A673 (cell line): Measurements from ENCODE around the gene LDB2. TPM values are rescaled to one million over a fixed set of nuclear protein-coding genes. Genes with fewer than 3 reads are reported as not detected.

Experiments used
- BruUV-seq: library from RNA; stranded (reverse); fragments of 400-500 nt; replicated peaks from 2 replicates; lab custom pipeline; 2021; lab: Mats Ljungman, UMichigan
- CTCF ChIA-PET: fragments of 300-600 bp; sonication (Branson Sonifier 250); formaldehyde crosslinking; loops from one replicate; lab custom pipeline; 2022; ENCODE audit warnings: antibody characterized with exemption; lab: Charles Lee
- POLR2A ChIA-PET: fragments of 300-600 bp; sonication (Branson Sonifier 250); formaldehyde crosslinking; loops from one replicate; lab custom pipeline; 2022; ENCODE audit warnings: antibody characterized with exemption; ENCODE audit not compliant: low non-redundant PET; lab: Charles Lee
- DNase-seq: peaks from one replicate; pipeline ENCODE4 v3.0.0-alpha.2; 2015; ENCODE audit warnings: low spot score
- H3K27ac ChIP-seq: fragments of 200-600 bp; sonication (generic); 2 replicates; pipeline ENCODE4 v1.5.1; 2016; ENCODE audit warnings: mixed run types, low read depth, mild to moderate bottlenecking, mixed read lengths, antibody characterized with exemption, low read length; ENCODE audit not compliant: poor library complexity, severe bottlenecking
- H3K27me3 ChIP-seq: fragments of 200-600 bp; sonication (generic); replicated peaks from 2 replicates; pipeline ENCODE4 v1.6.1; 2017; ENCODE audit warnings: mixed run types, low read depth, mild to moderate bottlenecking, mixed read lengths, antibody characterized with exemption, low read length; ENCODE audit not compliant: insufficient read depth, poor library complexity
- H3K36me3 ChIP-seq: fragments of 200-600 bp; sonication (generic); 2 replicates; pipeline ENCODE4 v1.6.1; 2016; ENCODE audit warnings: mixed run types, mild to moderate bottlenecking, mixed read lengths, antibody characterized with exemption, low read length; ENCODE audit not compliant: insufficient read depth, poor library complexity, severe bottlenecking
- H3K4me1 ChIP-seq: fragments of 200-600 bp; sonication (generic); 2 replicates; pipeline ENCODE4 v1.6.1; 2017; ENCODE audit warnings: mixed run types, mild to moderate bottlenecking, mixed read lengths, antibody characterized with exemption, low read length; ENCODE audit not compliant: insufficient read depth, poor library complexity, severe bottlenecking
- H3K4me3 ChIP-seq: fragments of 200-600 bp; sonication (generic); 2 replicates; pipeline ENCODE4 v1.5.1; 2016; ENCODE audit warnings: low read depth, mixed run types, mild to moderate bottlenecking, mixed read lengths, low read length; ENCODE audit not compliant: poor library complexity, severe bottlenecking
- H3K9me3 ChIP-seq: fragments of 200-600 bp; sonication (generic); 2 replicates; pipeline ENCODE4 v1.6.1; 2016; ENCODE audit warnings: mixed run types, low read depth, mild to moderate bottlenecking, mixed read lengths, antibody characterized with exemption, low read length; ENCODE audit not compliant: poor library complexity, severe bottlenecking
- CTCF ChIP-seq: fragments of 300-800, 200-600 bp; sonication (generic); conservative IDR thresholded peaks from 2 replicates; pipeline ENCODE4 v1.5.1; 2017; ENCODE audit warnings: low read depth, mild to moderate bottlenecking, antibody characterized with exemption, low read length, moderate library complexity, mixed read lengths
- EZH2 ChIP-seq: fragments of 200-600 bp; sonication (generic); IDR thresholded peaks from 2 replicates; pipeline ENCODE4 v1.6.1; 2017; ENCODE audit warnings: borderline replicate concordance, low read depth, mild to moderate bottlenecking, mixed read lengths, antibody characterized with exemption, low read length; ENCODE audit not compliant: poor library complexity, severe bottlenecking
- intact Hi-C: fragments of 100-400 bp; cut with micrococcal nuclease; formaldehyde crosslinking; loops from one replicate; pipeline ENCODE4 v1.10.0; 2022; ENCODE audit not compliant: unreplicated experiment
- total RNA-seq: library from RNA; stranded (reverse); gene quantifications from 2 replicates; pipeline ENCODE4 v1.2.3, GENCODE V29; 2021

LDB2 gene
- total RNA-seq, 1 experiment from 2014 or later = 47.4 TPM

GRCh38 chr4:16754104-16754503 lies 144.3 kb downstream of the LDB2 start:
- CTCF ChIA-PET = no interaction called here
- Histone ChIP-seq H3K9me3 (no peaks in the 10 kb centered on the region), H3K36me3 (no peaks in the 10 kb centered on the region), H3K4me3 (no peak overlapping the region), H3K4me1 (peaks cover 9% of the 10 kb centered on the region), H3K27ac (no peak overlapping the region), H3K27me3 (no peaks in the 10 kb centered on the region)
- no peak for TF ChIP-seq CTCF
- BruUV-seq = no TSS peak
- POLR2A ChIA-PET = no interaction called here
- intact Hi-C loops = loop anchor here (5.0 to 10.0 kb wide), 2 partner anchors 109 to 237 kb away; no protein-coding TSS in a partner anchor
- DNase-seq = no peak

GRCh38 chr4:16752150-16752549 lies 146.3 kb downstream of the LDB2 start:
- Histone ChIP-seq H3K27me3 (no peaks in the 10 kb centered on the region), H3K9me3 (no peaks in the 10 kb centered on the region), H3K4me3 (no peak overlapping the region), H3K36me3 (no peaks in the 10 kb centered on the region), H3K4me1 (peaks cover 14% of the 10 kb centered on the region), H3K27ac (no peak overlapping the region)
- intact Hi-C loops = loop anchor here (5.0 to 10.0 kb wide), 2 partner anchors 107 to 235 kb away; no protein-coding TSS in a partner anchor
- DNase-seq = peak; percentile 50
- ChIA-PET CTCF (no interaction called here), POLR2A (no interaction called here)
- TF ChIP-seq EZH2 (no peak), CTCF (peak; percentile 51)
- BruUV-seq = no TSS peak

- TF ChIP-seq EZH2 (no peak), CTCF (no peak)
- H3K4me1 ChIP-seq = peaks cover 14% of the 10 kb centered on the region
- ChIA-PET CTCF (no interaction called here), POLR2A (no interaction called here)
- H3K4me3 ChIP-seq = no peak overlapping the region
- no peaks in the 10 kb centered on the region for H3K9me3 ChIP-seq
- H3K27ac ChIP-seq = no peak overlapping the region
- no peaks in the 10 kb centered on the region for H3K36me3 ChIP-seq
- intact Hi-C loops = loop anchor here (5.0 to 10.0 kb wide), 2 partner anchors 106 to 234 kb away; no protein-coding TSS in a partner anchor
- DNase-seq = no peak
- no peaks in the 10 kb centered on the region for H3K27me3 ChIP-seq
- no TSS peak for BruUV-seq
Observed at GRCh38 chr4:16750882-16751642, 147.4 kb downstream of the LDB2 start.
